Activated T-helper 1 cell treated with anti-CD3 and anti-CD28 coated beads, Interleukin-12 subunit alpha, Interleukin-12 subunit beta, Interleukin-2, Interleukin-4 antibody, amounts not matched to agents 30 ng/mL and 10 ng/mL and 1 ng/mL, durations not matched to agents 14 hours and 24 hours and 36 hours (primary cell): Measurements from ENCODE around the gene RUNX2. TPM values are rescaled to one million over a fixed set of nuclear protein-coding genes. Genes with fewer than 3 reads are reported as not detected.

Source experiments
- DNase-seq: peaks from one replicate; pipeline ENCODE4 v3.0.0; 2021; ENCODE audit warnings: low spot score
- H3K27ac Mint-ChIP-seq: one replicate; pipeline ENCODE4 v1.8.0; 2021; ENCODE audit warnings: mild to moderate bottlenecking, mixed read lengths
- H3K27me3 Mint-ChIP-seq: one replicate; pipeline ENCODE4 v1.8.0; 2022; ENCODE audit warnings: mild to moderate bottlenecking, moderate library complexity, mixed read lengths; ENCODE audit not compliant: insufficient read depth
- H3K36me3 Mint-ChIP-seq: one replicate; pipeline ENCODE4 v1.8.0; 2021; ENCODE audit warnings: low read depth, mixed read lengths
- H3K4me1 Mint-ChIP-seq: one replicate; pipeline ENCODE4 v1.8.0; 2021; ENCODE audit warnings: low read depth, mixed read lengths
- H3K4me3 Mint-ChIP-seq: one replicate; pipeline ENCODE4 v1.8.0; 2021; ENCODE audit warnings: mild to moderate bottlenecking, moderate library complexity, mixed read lengths
- H3K9me3 Mint-ChIP-seq: one replicate; pipeline ENCODE4 v1.8.0; 2021; ENCODE audit warnings: mixed read lengths
- intact Hi-C: fragments of 100-400 bp; cut with micrococcal nuclease; formaldehyde crosslinking; loops from one replicate; pipeline ENCODE4 v1.15.1; 2024
- total RNA-seq: library from RNA; stranded (reverse); gene quantifications from 2 replicates; pipeline ENCODE4 v1.2.3, GENCODE V29; 2022

Gene RUNX2
- total RNA-seq, 1 donor from 2014 or later = 12.7 TPM

DNA sequence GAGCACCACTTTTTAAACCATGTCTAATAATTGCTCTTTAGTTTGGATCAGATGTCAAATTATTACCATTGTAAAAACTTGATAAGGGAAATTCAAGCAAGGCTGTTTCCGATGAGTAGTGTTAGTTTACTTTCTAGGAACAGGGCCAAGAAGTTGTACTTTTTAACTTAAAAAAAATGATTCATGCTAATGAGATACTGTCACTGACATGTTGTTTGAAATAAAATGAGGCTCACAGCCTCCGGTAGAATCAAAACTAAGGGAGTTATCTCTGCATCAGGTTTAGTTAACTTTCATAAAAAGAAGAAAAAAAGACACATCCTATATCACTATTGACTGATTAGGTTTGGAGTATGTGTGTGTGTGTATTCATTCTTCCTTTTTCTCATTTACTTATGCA is 104.8 kb downstream of the RUNX2 start:
- Mint-ChIP-seq H3K9me3 (no peaks in the 10 kb centered on the region), H3K4me3 (no peak overlapping the region), H3K27me3 (no peaks in the 10 kb centered on the region), H3K4me1 (peaks cover 61% of the 10 kb centered on the region), H3K36me3 (peaks cover 31% of the 10 kb centered on the region), H3K27ac (no peak overlapping the region)
- DNase-seq = no peak
- intact Hi-C loops = no loop called here

DNA sequence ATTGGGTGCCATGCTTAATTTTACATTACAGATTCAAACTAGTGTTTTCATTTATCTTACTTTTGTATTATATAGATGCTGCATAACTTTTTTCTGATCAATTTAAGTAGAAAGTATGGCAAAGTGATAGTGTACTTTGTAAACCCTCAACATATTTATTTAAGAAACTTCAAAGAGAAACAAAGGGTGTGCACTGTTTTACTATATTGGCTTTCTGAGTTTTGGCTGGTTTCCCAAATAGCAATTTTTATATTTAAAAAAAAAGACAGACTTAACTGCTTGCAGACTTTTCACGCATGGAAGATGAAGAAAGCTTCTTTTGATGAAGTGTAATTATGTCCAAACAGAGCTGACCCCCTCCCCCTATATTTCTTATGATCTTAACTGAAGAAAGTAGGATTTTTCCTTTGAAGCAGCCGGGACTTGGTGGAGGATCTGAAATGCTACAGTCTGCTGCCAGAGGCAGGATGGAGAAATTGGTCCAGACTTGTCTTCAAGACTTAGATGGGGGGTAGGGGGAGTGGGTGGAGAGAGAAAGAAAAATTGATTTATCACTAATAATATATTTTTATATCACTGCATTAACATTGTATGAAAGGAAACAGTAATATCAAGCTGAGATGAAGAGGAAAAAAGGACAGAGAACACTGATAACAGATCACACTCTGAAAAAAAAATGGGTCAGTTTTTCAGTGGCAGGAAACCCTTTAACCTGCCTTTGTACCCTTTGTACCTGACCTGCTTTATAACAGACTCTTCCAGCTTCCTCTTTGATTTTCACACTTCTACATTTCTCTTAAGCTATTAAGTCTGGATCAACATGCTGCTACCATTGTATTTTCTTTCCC is 105.6 kb downstream of the RUNX2 start:
- Mint-ChIP-seq H3K36me3 (peaks cover 35% of the 10 kb centered on the region), H3K27me3 (no peaks in the 10 kb centered on the region), H3K9me3 (no peaks in the 10 kb centered on the region), H3K4me3 (no peak overlapping the region), H3K4me1 (peaks cover 62% of the 10 kb centered on the region), H3K27ac (peak overlapping the region; percentile 63)
- intact Hi-C loops = loop anchor here (2.0 kb wide), 1 partner anchor 15 kb away; no protein-coding TSS in a partner anchor
- DNase-seq = no peak

DNA sequence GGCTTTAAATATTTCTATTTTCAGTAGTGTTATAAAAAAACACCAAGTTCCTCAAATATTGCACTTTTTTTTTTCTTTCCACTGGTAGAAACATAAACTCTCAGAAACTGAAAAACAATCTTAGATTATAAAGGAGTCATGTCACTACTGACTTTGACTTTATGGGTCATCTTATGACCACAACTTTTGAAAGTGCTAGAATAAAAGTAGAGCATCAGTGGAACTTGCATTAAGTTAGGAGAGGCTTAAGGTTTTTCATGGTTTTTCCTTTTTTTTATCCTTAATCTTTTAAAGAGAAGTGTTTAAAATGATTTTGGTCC is 106.2 kb downstream of the RUNX2 start:
- Mint-ChIP-seq H3K27ac (peak overlapping the region; percentile 63), H3K27me3 (no peaks in the 10 kb centered on the region), H3K36me3 (peaks cover 38% of the 10 kb centered on the region), H3K9me3 (no peaks in the 10 kb centered on the region), H3K4me3 (no peak overlapping the region), H3K4me1 (peaks cover 68% of the 10 kb centered on the region)
- intact Hi-C loops = loop anchor here (2.0 kb wide), 1 partner anchor 14 kb away; no protein-coding TSS in a partner anchor
- no peak for DNase-seq

DNA sequence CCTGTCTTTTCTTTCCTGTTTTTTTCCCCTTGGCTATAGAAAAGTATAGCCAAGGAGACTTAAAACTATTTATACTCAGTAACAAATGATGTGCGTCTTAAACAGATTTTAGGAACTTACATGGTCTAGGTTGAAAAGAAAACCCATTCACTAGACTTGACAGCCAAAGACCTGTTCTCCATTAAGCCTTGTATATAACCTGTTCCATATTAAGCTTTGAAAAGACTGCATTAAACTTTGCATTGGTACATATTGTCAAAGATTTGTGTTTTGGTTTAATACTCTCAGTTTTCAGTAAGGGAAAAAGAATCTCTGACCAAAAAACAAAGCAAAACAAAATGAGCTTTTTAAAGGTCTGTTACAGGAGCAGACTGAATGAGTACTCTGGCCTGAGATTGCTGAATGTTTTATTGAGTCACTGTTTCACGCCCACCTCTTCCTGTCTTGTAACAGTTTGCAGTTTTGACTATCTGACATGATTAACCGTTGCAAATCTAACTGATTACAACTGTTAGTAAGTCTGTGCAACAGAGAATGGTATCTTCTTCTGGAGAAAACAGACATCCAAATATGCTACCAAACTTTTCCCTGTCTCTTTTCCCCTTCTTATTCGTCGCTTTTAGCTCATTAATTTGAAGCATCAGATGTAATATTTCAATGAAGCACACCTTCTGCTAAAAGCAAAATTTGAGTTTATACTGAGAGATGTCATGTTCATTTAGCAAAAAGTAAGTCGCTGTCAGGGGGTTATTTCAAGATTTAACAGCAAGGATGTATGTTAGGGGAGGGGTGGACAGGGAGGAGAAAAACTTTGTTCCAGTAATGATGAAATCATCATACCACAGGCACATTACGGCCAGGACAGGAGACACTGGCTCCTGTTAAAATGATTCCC is 108.7 kb downstream of the RUNX2 start:
- peaks cover 33% of the 10 kb centered on the region for H3K36me3 Mint-ChIP-seq
- no peaks in the 10 kb centered on the region for H3K9me3 Mint-ChIP-seq
- H3K4me3 Mint-ChIP-seq = peak overlapping the region; percentile 70
- H3K4me1 Mint-ChIP-seq = peaks cover 59% of the 10 kb centered on the region
- intact Hi-C loops = loop anchor here (1.0 to 5.0 kb wide), 12 partner anchors 9 to 486 kb away; no protein-coding TSS in a partner anchor
- no peaks in the 10 kb centered on the region for H3K27me3 Mint-ChIP-seq
- peak overlapping the region; percentile 86 for H3K27ac Mint-ChIP-seq
- DNase-seq = no peak

- no peak for DNase-seq
- Mint-ChIP-seq H3K9me3 (no peaks in the 10 kb centered on the region), H3K4me3 (no peak overlapping the region), H3K36me3 (peaks cover 33% of the 10 kb centered on the region), H3K27me3 (no peaks in the 10 kb centered on the region), H3K4me1 (peaks cover 63% of the 10 kb centered on the region), H3K27ac (peak overlapping the region; percentile 86)
- intact Hi-C loops = loop anchor here (1.0 to 5.0 kb wide), 10 partner anchors 8 to 485 kb away; no protein-coding TSS in a partner anchor
These were observed 109.3 kb downstream of the RUNX2 start for GRCh38 chr6:45437439-45437815.

GRCh38 chr6:45438151-45438550 is 110.0 kb downstream of the RUNX2 start:
- Mint-ChIP-seq H3K4me1 (peaks cover 65% of the 10 kb centered on the region), H3K4me3 (no peak overlapping the region), H3K9me3 (no peaks in the 10 kb centered on the region), H3K27me3 (no peaks in the 10 kb centered on the region), H3K36me3 (peaks cover 34% of the 10 kb centered on the region), H3K27ac (no peak overlapping the region)
- no peak for DNase-seq
- intact Hi-C loops = loop anchor here (2.0 to 5.0 kb wide), 5 partner anchors 17 to 484 kb away; no protein-coding TSS in a partner anchor

GRCh38 chr6:45438849-45439406 is 110.8 kb downstream of the RUNX2 start:
- Mint-ChIP-seq H3K4me1 (peaks cover 63% of the 10 kb centered on the region), H3K4me3 (no peak overlapping the region), H3K27ac (no peak overlapping the region), H3K36me3 (peaks cover 36% of the 10 kb centered on the region), H3K9me3 (no peaks in the 10 kb centered on the region), H3K27me3 (no peaks in the 10 kb centered on the region)
- DNase-seq = no peak
- intact Hi-C loops = loop anchor here (2.0 to 5.0 kb wide), 5 partner anchors 16 to 483 kb away; no protein-coding TSS in a partner anchor

GRCh38 chr6:45439459-45439858 is 111.3 kb downstream of the RUNX2 start:
- peaks cover 38% of the 10 kb centered on the region for H3K36me3 Mint-ChIP-seq
- no peaks in the 10 kb centered on the region for H3K27me3 Mint-ChIP-seq
- no peak for DNase-seq
- H3K4me3 Mint-ChIP-seq = no peak overlapping the region
- intact Hi-C loops = loop anchor here (2.0 to 5.0 kb wide), 5 partner anchors 15 to 483 kb away; no protein-coding TSS in a partner anchor
- H3K9me3 Mint-ChIP-seq = no peaks in the 10 kb centered on the region
- peaks cover 57% of the 10 kb centered on the region for H3K4me1 Mint-ChIP-seq
- H3K27ac Mint-ChIP-seq = no peak overlapping the region

GRCh38 chr6:45439861-45440388 is 111.8 kb downstream of the RUNX2 start:
- H3K27ac Mint-ChIP-seq = no peak overlapping the region
- H3K4me3 Mint-ChIP-seq = no peak overlapping the region
- no peaks in the 10 kb centered on the region for H3K27me3 Mint-ChIP-seq
- intact Hi-C loops = loop anchor here (2.0 to 5.0 kb wide), 5 partner anchors 15 to 482 kb away; no protein-coding TSS in a partner anchor
- H3K4me1 Mint-ChIP-seq = peaks cover 53% of the 10 kb centered on the region
- peaks cover 39% of the 10 kb centered on the region for H3K36me3 Mint-ChIP-seq
- no peak for DNase-seq
- H3K9me3 Mint-ChIP-seq = no peaks in the 10 kb centered on the region

- Mint-ChIP-seq H3K4me3 (no peak overlapping the region), H3K9me3 (no peaks in the 10 kb centered on the region), H3K4me1 (peaks cover 51% of the 10 kb centered on the region), H3K36me3 (peaks cover 34% of the 10 kb centered on the region), H3K27ac (no peak overlapping the region), H3K27me3 (no peaks in the 10 kb centered on the region)
- DNase-seq = no peak
- intact Hi-C loops = no loop called here
These were observed 113.8 kb downstream of the RUNX2 start for GRCh38 chr6:45441851-45442453.

GRCh38 chr6:45442716-45443115 is 114.6 kb downstream of the RUNX2 start:
- intact Hi-C loops = no loop called here
- Mint-ChIP-seq H3K4me3 (no peak overlapping the region), H3K36me3 (peaks cover 32% of the 10 kb centered on the region), H3K27me3 (no peaks in the 10 kb centered on the region), H3K9me3 (no peaks in the 10 kb centered on the region), H3K27ac (no peak overlapping the region), H3K4me1 (peaks cover 46% of the 10 kb centered on the region)
- DNase-seq = no peak

DNA sequence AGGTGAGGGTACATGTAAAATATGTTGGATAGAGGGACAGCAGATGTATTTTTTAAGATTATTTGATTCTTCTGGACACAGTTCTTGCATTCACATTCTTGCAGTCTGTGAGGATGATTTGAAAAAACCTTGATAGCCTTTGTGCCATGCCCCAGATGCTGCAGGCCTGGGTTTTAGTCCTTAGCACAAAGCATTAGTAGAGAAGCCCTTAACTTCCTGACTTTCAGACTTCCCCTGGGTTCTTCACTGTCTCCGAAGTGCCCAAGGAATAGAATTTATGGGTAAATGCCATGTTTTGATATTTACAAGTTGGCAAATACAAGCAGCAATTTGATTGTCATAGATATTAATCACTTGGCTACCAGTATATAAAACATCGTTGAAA is 117.2 kb downstream of the RUNX2 start:
- Mint-ChIP-seq H3K27ac (peak overlapping the region; percentile 65), H3K4me1 (peaks cover 52% of the 10 kb centered on the region), H3K36me3 (peaks cover 28% of the 10 kb centered on the region), H3K9me3 (no peaks in the 10 kb centered on the region), H3K27me3 (no peaks in the 10 kb centered on the region), H3K4me3 (no peak overlapping the region)
- intact Hi-C loops = loop anchor here (1.0 to 5.0 kb wide), 2 partner anchors 8 to 42 kb away; no protein-coding TSS in a partner anchor
- DNase-seq = no peak
